OCI-LY7 (cell line): ENCODE data around the gene PTGR2. TPM values are rescaled to one million over a fixed set of nuclear protein-coding genes. Genes with fewer than 3 reads are reported as not detected.

Source experiments
- BruUV-seq: library from RNA; stranded (reverse); fragments of 400-500 nt; replicated peaks from 2 replicates; lab custom pipeline; 2021; lab: Mats Ljungman, UMichigan
- CTCF ChIA-PET: fragments of 300-600 bp; sonication (Branson Sonifier 250); formaldehyde crosslinking; loops from one replicate; lab custom pipeline; 2022; ENCODE audit warnings: antibody characterized with exemption; ENCODE audit not compliant: unreplicated experiment; lab: Charles Lee
- POLR2A ChIA-PET: fragments of 300-600 bp; sonication (Branson Sonifier 250); formaldehyde crosslinking; loops from one replicate; lab custom pipeline; 2022; ENCODE audit warnings: antibody characterized with exemption; lab: Charles Lee
- DNase-seq: peaks from one replicate; pipeline ENCODE4 v3.0.0-alpha.2; 2015; ENCODE audit warnings: low spot score
- H2AFZ ChIP-seq: fragments of 200-600 bp; sonication (generic), shearing (Covaris generic); 2 replicates; pipeline ENCODE4 v1.6.1; 2014; ENCODE audit warnings: mild to moderate bottlenecking, antibody characterized with exemption, low read length, moderate library complexity
- H3K27ac ChIP-seq: fragments of 200-600 bp; sonication (generic); 2 replicates; pipeline ENCODE4 v1.5.1; 2014; ENCODE audit warnings: mixed run types, low read depth, mild to moderate bottlenecking, moderate library complexity, low read length, inconsistent platforms; ENCODE audit not compliant: poor library complexity, severe bottlenecking
- H3K36me3 ChIP-seq: fragments of 200-600 bp; sonication (generic); 2 replicates; pipeline ENCODE4 v1.6.1; 2014; ENCODE audit warnings: mild to moderate bottlenecking, antibody characterized with exemption, low read length, moderate library complexity, mixed read lengths; ENCODE audit not compliant: insufficient read depth
- H3K4me1 ChIP-seq: fragments of 200-600 bp; sonication (generic); 2 replicates; pipeline ENCODE4 v1.5.1; 2014; ENCODE audit warnings: mild to moderate bottlenecking, low read length; ENCODE audit not compliant: insufficient read depth, poor library complexity, severe bottlenecking
- H3K4me2 ChIP-seq: fragments of 200-600 bp; sonication (generic); 2 replicates; pipeline ENCODE4 v1.6.1; 2014; ENCODE audit warnings: mild to moderate bottlenecking, low read length
- H3K4me3 ChIP-seq: fragments of 200-600 bp; sonication (generic); 2 replicates; pipeline ENCODE4 v1.5.1; 2014; ENCODE audit warnings: mild to moderate bottlenecking, low read depth, low read length; ENCODE audit not compliant: poor library complexity, severe bottlenecking
- H3K79me2 ChIP-seq: fragments of 200-600 bp; sonication (generic); 2 replicates; pipeline ENCODE4 v1.6.1; 2016; ENCODE audit warnings: low read depth, mild to moderate bottlenecking, low read length, moderate library complexity, mixed read lengths; ENCODE audit not compliant: insufficient read depth
- H3K9me2 ChIP-seq: fragments of 200-600 bp; sonication (generic); 2 replicates; pipeline ENCODE4 v1.6.1; 2016; ENCODE audit warnings: mild to moderate bottlenecking, low read length, mixed read lengths; ENCODE audit not compliant: insufficient read depth
- H3K9me3 ChIP-seq: fragments of 200-600 bp; sonication (generic); 2 replicates; pipeline ENCODE4 v1.6.1; 2014; ENCODE audit warnings: mild to moderate bottlenecking, mixed run types, low read length, mixed read lengths
- H4K20me1 ChIP-seq: fragments of 200-600 bp; sonication (generic); 2 replicates; pipeline ENCODE4 v1.6.1; 2014; ENCODE audit warnings: mild to moderate bottlenecking, antibody characterized with exemption, low read length, moderate library complexity, mixed read lengths; ENCODE audit not compliant: insufficient read depth
- EZH2phosphoT487 ChIP-seq: fragments of 200-600 bp; sonication (generic); IDR thresholded peaks from 2 replicates; pipeline ENCODE4 v1.6.1; 2018; ENCODE audit warnings: low read depth, borderline replicate concordance, mild to moderate bottlenecking, mixed run types, antibody characterized with exemption, low read length, moderate library complexity, mixed read lengths
- intact Hi-C: fragments of 100-400 bp; cut with micrococcal nuclease; formaldehyde crosslinking; loops from one replicate; pipeline ENCODE4 v1.10.0; 2022; ENCODE audit not compliant: unreplicated experiment
- small RNA-seq: library from RNA; depleted of rRNA; stranded (forward); fragments of <200 nt; gene quantifications from one replicate; pipeline ENCODE3, GENCODE V24; 2014
- total RNA-seq, 2 experiments: library from RNA; depleted of rRNA in 1 of 2; stranded (reverse); fragments of >200 nt in 1 of 2; shearing (Covaris generic) in 1 of 2; gene quantifications; 2 replicates each; pipeline ENCODE4 v1.2.3, GENCODE V29; 2014 to 2022
- TF ChIP-seq, protein P1 (sequence below): fragments of 200-600 bp; sonication (generic); conservative IDR thresholded peaks from 2 replicates; pipeline ENCODE4 v1.5.1; 2014; ENCODE audit warnings: mild to moderate bottlenecking, antibody characterized with exemption, low read length, moderate library complexity, mixed read lengths

Gene PTGR2
- total RNA-seq, 2 experiments from 2014 or later = 6.4 to 14.3 TPM

DNA sequence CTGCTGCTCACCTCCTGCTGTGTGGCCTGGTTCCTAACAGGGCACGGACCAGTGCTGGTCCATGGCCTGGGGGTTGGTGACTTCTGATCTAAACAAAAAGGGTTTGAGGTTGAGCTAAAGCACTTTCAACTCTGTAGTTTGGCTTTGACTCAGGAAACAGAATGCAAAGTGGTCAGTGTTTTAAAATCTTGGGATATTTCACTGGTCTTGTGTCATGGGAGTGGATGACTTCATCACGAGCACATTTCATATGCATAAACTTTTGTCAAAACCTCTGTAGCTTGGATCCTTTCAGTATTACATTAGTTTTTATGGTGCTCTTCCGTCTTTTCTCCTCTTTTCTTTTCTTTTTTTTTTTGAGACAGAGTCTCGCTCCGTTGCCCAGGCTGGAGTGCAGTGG, 72.7 kb downstream of the PTGR2 start:
- H3K79me2 ChIP-seq = no peaks in the 10 kb centered on the region
- ChIA-PET CTCF (no interaction called here), POLR2A (interaction anchor here (1.5 kb wide), 1 partner anchor 11 kb away, joined by 5 read pairs; no protein-coding TSS in a partner anchor)
- TF ChIP-seq, protein P1, sequence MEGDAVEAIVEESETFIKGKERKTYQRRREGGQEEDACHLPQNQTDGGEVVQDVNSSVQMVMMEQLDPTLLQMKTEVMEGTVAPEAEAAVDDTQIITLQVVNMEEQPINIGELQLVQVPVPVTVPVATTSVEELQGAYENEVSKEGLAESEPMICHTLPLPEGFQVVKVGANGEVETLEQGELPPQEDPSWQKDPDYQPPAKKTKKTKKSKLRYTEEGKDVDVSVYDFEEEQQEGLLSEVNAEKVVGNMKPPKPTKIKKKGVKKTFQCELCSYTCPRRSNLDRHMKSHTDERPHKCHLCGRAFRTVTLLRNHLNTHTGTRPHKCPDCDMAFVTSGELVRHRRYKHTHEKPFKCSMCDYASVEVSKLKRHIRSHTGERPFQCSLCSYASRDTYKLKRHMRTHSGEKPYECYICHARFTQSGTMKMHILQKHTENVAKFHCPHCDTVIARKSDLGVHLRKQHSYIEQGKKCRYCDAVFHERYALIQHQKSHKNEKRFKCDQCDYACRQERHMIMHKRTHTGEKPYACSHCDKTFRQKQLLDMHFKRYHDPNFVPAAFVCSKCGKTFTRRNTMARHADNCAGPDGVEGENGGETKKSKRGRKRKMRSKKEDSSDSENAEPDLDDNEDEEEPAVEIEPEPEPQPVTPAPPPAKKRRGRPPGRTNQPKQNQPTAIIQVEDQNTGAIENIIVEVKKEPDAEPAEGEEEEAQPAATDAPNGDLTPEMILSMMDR = no peak
- no peak for TF ChIP-seq EZH2phosphoT487
- BruUV-seq = no TSS peak
- peaks cover 96% of the 10 kb centered on the region for H3K36me3 ChIP-seq
- no peak overlapping the region for H3K4me3 ChIP-seq
- no peak overlapping the region for H3K4me2 ChIP-seq
- H3K9me2 ChIP-seq = no peaks in the 10 kb centered on the region
- intact Hi-C loops = no loop called here
- no peaks in the 10 kb centered on the region for H3K9me3 ChIP-seq
- 0 out of 2 replicates have a peak, but pooled peaks cover 3% of the 10 kb centered on the region for H4K20me1 ChIP-seq
- no peak overlapping the region for H3K27ac ChIP-seq
- H2AFZ ChIP-seq = no peak overlapping the region
- no peak for DNase-seq
- H3K4me1 ChIP-seq = no peaks in the 10 kb centered on the region

Small RNA genes within 50 kb of the gene (small RNA-seq; reads per million reads assigned to genes)
- not detected for gene AC005520.4
- gene RF00019 = not detected

Other genes starting within 250 kb of the PTGR2 start
- gene ACOT6, start 239.3 kb upstream of the PTGR2 start, total RNA-seq (2014; rRNA removed; shearing (Covaris generic)) = not detected in 2 replicates
- not detected in 2 replicates for gene ACOT6, start 239.3 kb upstream of the PTGR2 start, total RNA-seq (2022)
- gene DNAL1, start 206.8 kb upstream of the PTGR2 start, total RNA-seq (2014; rRNA removed; shearing (Covaris generic)) = 5.6 and 6.7 TPM in 2 replicates
- 7.5 and 9.4 TPM in 2 replicates for gene DNAL1, start 206.8 kb upstream of the PTGR2 start, total RNA-seq (2022)
- gene PNMA1, start 137.4 kb upstream of the PTGR2 start, total RNA-seq (2014; rRNA removed; shearing (Covaris generic)) = 5.8 and 6.0 TPM in 2 replicates
- gene PNMA1, start 137.4 kb upstream of the PTGR2 start, total RNA-seq (2022) = 14.5 and 14.6 TPM in 2 replicates
- 41.6 and 49.6 TPM in 2 replicates for gene ZNF410, start 35.0 kb downstream of the PTGR2 start, total RNA-seq (2014; rRNA removed; shearing (Covaris generic))
- gene ZNF410, start 35.0 kb downstream of the PTGR2 start, total RNA-seq (2022) = 45.2 and 45.5 TPM in 2 replicates
- gene FAM161B, start 98.3 kb downstream of the PTGR2 start, total RNA-seq (2014; rRNA removed; shearing (Covaris generic)) = 2.3 and 2.6 TPM in 2 replicates
- gene FAM161B, start 98.3 kb downstream of the PTGR2 start, total RNA-seq (2022) = 3.5 and 3.6 TPM in 2 replicates
- 18.7 and 35.4 TPM in 2 replicates for gene COQ6, start 98.5 kb downstream of the PTGR2 start, total RNA-seq (2014; rRNA removed; shearing (Covaris generic))
- 20.5 and 22.0 TPM in 2 replicates for gene COQ6, start 98.5 kb downstream of the PTGR2 start, total RNA-seq (2022)
- gene ENTPD5, start 167.5 kb downstream of the PTGR2 start, total RNA-seq (2014; rRNA removed; shearing (Covaris generic)) = 7.5 and 7.8 TPM in 2 replicates
- gene ENTPD5, start 167.5 kb downstream of the PTGR2 start, total RNA-seq (2022) = 18.1 and 20.8 TPM in 2 replicates
- 1.7 and 2.9 TPM in 2 replicates for gene BBOF1, start 167.5 kb downstream of the PTGR2 start, total RNA-seq (2014; rRNA removed; shearing (Covaris generic))
- 3.2 and 3.9 TPM in 2 replicates for gene BBOF1, start 167.5 kb downstream of the PTGR2 start, total RNA-seq (2022)
- 16.6 and 17.0 TPM in 2 replicates for gene ALDH6A1, start 232.6 kb downstream of the PTGR2 start, total RNA-seq (2014; rRNA removed; shearing (Covaris generic))
- 20.7 and 25.7 TPM in 2 replicates for gene ALDH6A1, start 232.6 kb downstream of the PTGR2 start, total RNA-seq (2022)
- gene LIN52, start 233.1 kb downstream of the PTGR2 start, total RNA-seq (2014; rRNA removed; shearing (Covaris generic)) = 9.8 and 12.3 TPM in 2 replicates
- 16.9 and 18.0 TPM in 2 replicates for gene LIN52, start 233.1 kb downstream of the PTGR2 start, total RNA-seq (2022)